NCI-H1417 treated with DMSO at 0.1 percent for 48 hours (cell line): ENCODE data around the gene DIS3L2.

Experiments
- DNase-seq: peaks from one replicate; lab custom pipeline; 2025; lab: John Stamatoyannopoulos, UW

DIS3L2 gene

DNA sequence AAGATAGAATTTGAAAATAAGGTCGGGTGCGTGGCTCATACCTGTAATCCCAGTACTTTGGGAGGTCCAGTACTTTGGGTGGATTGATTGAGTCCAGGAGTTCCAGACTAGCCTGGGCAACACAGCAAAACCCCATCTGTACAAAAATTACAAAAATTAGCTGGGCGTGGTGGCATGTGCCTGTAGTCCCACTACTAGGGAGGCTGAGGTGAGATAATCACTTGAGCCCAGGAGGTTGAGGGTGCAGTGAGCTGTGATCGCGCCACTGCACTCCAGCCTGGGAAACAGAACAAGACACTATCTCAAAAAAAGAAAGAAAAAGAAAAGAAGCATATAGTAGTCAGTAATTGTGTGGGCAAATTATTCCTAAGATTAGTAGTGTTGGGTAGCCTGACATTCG lies 222.8 kb downstream of the DIS3L2 start:
- DNase-seq = no peak

GRCh38 chr2:232190796-232191195 lies 229.3 kb downstream of the DIS3L2 start:
- no peak for DNase-seq

DNA sequence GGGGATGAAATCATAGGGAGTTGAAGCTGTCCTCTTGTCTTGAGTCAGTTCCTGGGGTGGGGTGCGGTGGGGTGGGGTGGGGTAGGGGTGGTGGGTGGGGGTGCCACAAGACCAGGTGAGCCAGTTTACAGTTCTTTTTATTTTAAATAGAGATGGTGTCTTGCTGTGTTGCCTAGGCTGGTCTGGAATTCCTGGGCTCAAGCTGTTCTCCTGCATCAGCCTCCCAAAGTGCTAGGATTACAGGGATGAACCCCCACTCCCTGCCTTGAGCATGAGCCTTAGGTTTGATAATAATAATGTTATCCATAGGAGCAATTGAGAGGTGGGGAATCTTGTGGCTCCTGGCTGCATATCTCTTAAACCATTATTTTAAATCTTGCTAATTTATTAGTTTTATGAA lies 234.0 kb downstream of the DIS3L2 start:
- DNase-seq = no peak

- DNase-seq = no peak
These were observed 235.3 kb downstream of the DIS3L2 start for GRCh38 chr2:232196802-232197201.

- DNase-seq = no peak
These were observed 238.7 kb downstream of the DIS3L2 start for GRCh38 chr2:232200195-232200594.

GRCh38 chr2:232203166-232203891 lies 241.8 kb downstream of the DIS3L2 start:
- DNase-seq = no peak

GRCh38 chr2:232203936-232204335 lies 242.4 kb downstream of the DIS3L2 start:
- DNase-seq = no peak

- no peak for DNase-seq
These were observed 243.0 kb downstream of the DIS3L2 start for GRCh38 chr2:232204457-232204931.

- no peak for DNase-seq
These were observed 245.7 kb downstream of the DIS3L2 start for GRCh38 chr2:232207174-232207573.

DNA sequence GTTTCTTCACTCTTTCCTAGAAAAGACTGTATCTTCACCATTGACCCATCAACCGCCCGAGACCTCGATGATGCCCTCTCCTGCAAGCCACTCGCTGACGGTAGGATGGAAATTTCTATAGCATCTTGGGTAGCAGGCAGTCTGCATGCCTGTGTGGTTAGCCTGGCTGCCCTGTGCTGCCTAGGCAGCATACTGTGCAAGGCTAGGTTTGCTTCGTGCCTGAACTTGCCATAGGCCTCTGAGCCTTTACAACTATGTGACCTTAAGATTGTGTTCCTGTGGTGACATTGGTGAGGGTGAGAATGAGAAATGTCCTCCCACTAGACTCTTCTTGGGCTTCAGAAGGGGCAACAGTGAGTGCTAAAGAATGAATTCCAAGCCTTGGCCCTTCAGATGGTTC lies 248.8 kb downstream of the DIS3L2 start:
- DNase-seq = no peak

GRCh38 chr2:232211743-232212686 lies 250.5 kb downstream of the DIS3L2 start:
- no peak for DNase-seq

- no peak for DNase-seq
These were observed 251.7 kb downstream of the DIS3L2 start for GRCh38 chr2:232213176-232213575.

GRCh38 chr2:232214053-232214452 lies 252.5 kb downstream of the DIS3L2 start:
- no peak for DNase-seq

GRCh38 chr2:232216028-232216427 lies 254.5 kb downstream of the DIS3L2 start:
- DNase-seq = no peak

- no peak for DNase-seq
These were observed 257.4 kb downstream of the DIS3L2 start for GRCh38 chr2:232218778-232219495.

GRCh38 chr2:232219496-232219870 lies 258.0 kb downstream of the DIS3L2 start:
- no peak for DNase-seq

- DNase-seq = no peak
These were observed 258.4 kb downstream of the DIS3L2 start for GRCh38 chr2:232219932-232220331.

GRCh38 chr2:232225429-232225828 lies 263.9 kb downstream of the DIS3L2 start:
- no peak for DNase-seq

- no peak for DNase-seq
These were observed 264.4 kb downstream of the DIS3L2 start for GRCh38 chr2:232225895-232226294.

GRCh38 chr2:232228332-232228731 lies 266.8 kb downstream of the DIS3L2 start:
- no peak for DNase-seq

DNA sequence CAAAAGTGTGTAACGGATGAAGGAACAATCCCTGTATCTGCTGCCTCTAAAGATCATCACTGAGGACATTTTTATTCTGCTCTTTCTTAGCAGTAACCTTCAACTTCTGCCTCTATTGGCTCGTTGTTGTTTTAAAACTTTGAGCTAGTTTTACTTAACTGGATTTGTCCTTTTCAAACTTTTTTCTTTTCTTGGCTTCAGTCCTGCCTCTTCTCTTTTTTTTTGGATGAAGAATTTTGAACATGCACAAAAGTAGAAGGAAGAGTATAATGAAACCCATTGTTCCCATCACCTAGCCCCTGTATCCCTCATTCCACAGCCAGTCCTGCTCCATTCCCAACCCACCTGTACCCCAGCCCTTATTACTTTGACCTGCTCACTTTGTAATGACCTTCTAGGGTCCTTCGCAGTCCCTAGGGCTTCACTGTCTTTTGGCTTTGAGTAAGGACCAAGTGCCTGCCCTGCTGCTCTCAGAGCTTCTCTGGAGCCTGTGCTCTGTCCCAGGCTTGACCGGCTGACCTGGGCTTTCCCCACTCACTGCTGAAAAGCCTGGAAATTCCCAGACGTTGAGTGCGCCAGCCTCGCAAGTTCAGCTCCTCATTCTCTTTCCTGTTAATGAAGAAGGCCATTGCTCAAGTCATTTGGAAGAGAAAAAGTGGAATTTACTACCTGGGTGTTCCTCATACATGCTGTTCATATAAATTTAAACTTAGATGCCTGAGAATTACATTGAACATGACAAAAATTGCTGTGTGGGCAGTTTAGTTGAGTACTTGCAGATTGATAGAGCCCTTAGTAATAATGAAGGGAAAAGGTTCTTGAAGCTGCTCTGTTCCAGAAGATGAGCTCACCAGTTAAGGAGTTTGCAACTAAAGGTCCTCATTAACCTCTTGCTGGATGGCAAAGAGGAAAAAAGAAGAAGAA lies 267.7 kb downstream of the DIS3L2 start:
- no peak for DNase-seq
